ENCODE measurements around the gene LRRC37A2.
"Not testable (repeated sequence)": the region's sequence is repeated elsewhere in the genome, so short reads cannot be mapped to it uniquely, and the experiment has no call there.

Gene LRRC37A2

GRCh38 chr17:46571796-46572195, 59.5 kb downstream of the LRRC37A2 start:
- not testable (repeated sequence) for H3K36me3 ChIP-seq (ENCODE audit: insufficient read depth, low read length); H3K9ac ChIP-seq (ENCODE audit: insufficient read length); H3K4me3 ChIP-seq; H3K27ac ChIP-seq; DNase-seq (ENCODE audit: low read depth, low spot score); H3K9me3 ChIP-seq (ENCODE audit: low read depth, low read length)

- not testable (repeated sequence) for H3K36me3 ChIP-seq (ENCODE audit: insufficient read depth, low read length); DNase-seq (ENCODE audit: low read depth, low spot score); H3K9ac ChIP-seq (ENCODE audit: insufficient read length); H3K9me3 ChIP-seq (ENCODE audit: low read depth, low read length); H3K27ac ChIP-seq
- 0 out of 2 replicates have a peak within 1 kb of the TSS, but pooled peaks have one; percentile 40 for H3K4me3 ChIP-seq
Observed at GRCh38 chr17:46579083-46580075, 67.1 kb downstream of the LRRC37A2 start, which contains the start of gene ARL17A. TSS of gene ARL17A (minus strand) at chr17:46579691. CDS start at chr17:46576322, 3,369 bp downstream.

GRCh38 chr17:46580082-46580481, 67.8 kb downstream of the LRRC37A2 start:
- not testable (repeated sequence) for H3K9ac ChIP-seq (ENCODE audit: insufficient read length); H3K36me3 ChIP-seq (ENCODE audit: insufficient read depth, low read length); H3K9me3 ChIP-seq (ENCODE audit: low read depth, low read length); DNase-seq (ENCODE audit: low read depth, low spot score); H3K27ac ChIP-seq
- 0 out of 2 replicates have a peak overlapping the region, but pooled peaks have one; percentile 40 for H3K4me3 ChIP-seq

GRCh38 chr17:46585444-46585843, 73.2 kb downstream of the LRRC37A2 start:
- H3K36me3 ChIP-seq (ENCODE audit: insufficient read depth, low read length); H3K9ac ChIP-seq (ENCODE audit: insufficient read length); DNase-seq (ENCODE audit: low read depth, low spot score); H3K27ac ChIP-seq; H3K9me3 ChIP-seq (ENCODE audit: low read depth, low read length); H3K4me3 ChIP-seq: not testable (repeated sequence)

GRCh38 chr17:46590157-46591146, 78.2 kb downstream of the LRRC37A2 start, which contains the start of gene NSF:
TSS of gene NSF (plus strand) at chr17:46590669. CDS start at chr17:46590776, 107 bp downstream.
- H3K36me3 ChIP-seq (ENCODE audit: insufficient read depth, low read length); H3K9ac ChIP-seq (ENCODE audit: insufficient read length); H3K9me3 ChIP-seq (ENCODE audit: low read depth, low read length); H3K27ac ChIP-seq; H3K4me3 ChIP-seq; DNase-seq (ENCODE audit: low read depth, low spot score): not testable (repeated sequence)

GRCh38 chr17:46591332-46591731, 79.1 kb downstream of the LRRC37A2 start:
- not testable (repeated sequence) for H3K36me3 ChIP-seq (ENCODE audit: insufficient read depth, low read length); DNase-seq (ENCODE audit: low read depth, low spot score); H3K27ac ChIP-seq; H3K4me3 ChIP-seq; H3K9ac ChIP-seq (ENCODE audit: insufficient read length); H3K9me3 ChIP-seq (ENCODE audit: low read depth, low read length)

GRCh38 chr17:46598344-46598931, 86.2 kb downstream of the LRRC37A2 start:
- not testable (repeated sequence) for H3K4me3 ChIP-seq; H3K9ac ChIP-seq (ENCODE audit: insufficient read length); DNase-seq (ENCODE audit: low read depth, low spot score); H3K27ac ChIP-seq; H3K9me3 ChIP-seq (ENCODE audit: low read depth, low read length); H3K36me3 ChIP-seq (ENCODE audit: insufficient read depth, low read length)

- H3K9ac ChIP-seq (ENCODE audit: insufficient read length); DNase-seq (ENCODE audit: low read depth, low spot score): not testable (repeated sequence)
Observed at GRCh38 chr17:46600767-46601166, 88.5 kb downstream of the LRRC37A2 start.

GRCh38 chr17:46603125-46603524, 90.9 kb downstream of the LRRC37A2 start:
- H3K36me3 ChIP-seq (ENCODE audit: insufficient read depth, low read length); H3K9ac ChIP-seq (ENCODE audit: insufficient read length); H3K4me3 ChIP-seq; H3K27ac ChIP-seq; H3K9me3 ChIP-seq (ENCODE audit: low read depth, low read length); DNase-seq (ENCODE audit: low read depth, low spot score): not testable (repeated sequence)

More at GRCh38 chr17:46600767-46601166, 88.5 kb downstream of the LRRC37A2 start:
- not testable (repeated sequence) for H3K9me3 ChIP-seq (ENCODE audit: low read depth, low read length); H3K4me3 ChIP-seq; H3K27ac ChIP-seq; H3K36me3 ChIP-seq (ENCODE audit: insufficient read depth, low read length)
